ENCODE data around the gene RRAS2. TPM values are rescaled to one million over a fixed set of nuclear protein-coding genes. Genes with fewer than 3 reads are reported as not detected.

RRAS2 gene
- total RNA-seq, 1 experiment from 2014 or later: 158 TPM

GRCh38 chr11:14315130-14315529, 43.9 kb downstream of the RRAS2 start:
- peak overlapping the region in 1 of 3 experiments; percentile 46; a peak in 2 of 7 replicates for H3K27ac Mint-ChIP-seq
- Histone ChIP-seq H3K4ac (ENCODE audit: low read depth, low read length) (no peak overlapping the region), H3K27ac (ENCODE audit: insufficient read length, low read depth, low read length) (no peak overlapping the region), H3K79me1 (ENCODE audit: insufficient read depth, low read depth, low read length, poor library complexity, severe bottlenecking) (peaks cover 4% of the 10 kb centered on the region), H4K91ac (ENCODE audit: insufficient read length, low read depth, low read length) (no peak overlapping the region), H3K14ac (ENCODE audit: insufficient read depth, low read length) (no peak overlapping the region), H3K27me3 (ENCODE audit: insufficient read depth, low read length) (no peaks in the 10 kb centered on the region), H3K4me1 (ENCODE audit: insufficient read depth, low read length) (peaks cover 10% of the 10 kb centered on the region; the same call in 1 of the 2 replicates), H3K4me2 (ENCODE audit: insufficient read depth, insufficient read length, low read length) (no peak overlapping the region), H3K18ac (ENCODE audit: insufficient read length, low read depth, low read length) (no peak overlapping the region), H2BK12ac (ENCODE audit: insufficient read length, low read depth, low read length) (no peak overlapping the region), H2BK15ac (ENCODE audit: low read depth, low read length) (no peak overlapping the region), H3K9me3 (ENCODE audit: control insufficient read depth, low read depth, low read length) (no peaks in the 10 kb centered on the region), H4K5ac (ENCODE audit: insufficient read length, low read depth, low read length) (no peak overlapping the region), H2AK5ac (ENCODE audit: insufficient read length, low read length) (no peak overlapping the region), H3K23me2 (ENCODE audit: insufficient read length, low read depth, low read length, poor library complexity, severe bottlenecking) (no peaks in the 10 kb centered on the region), H2BK20ac (ENCODE audit: low read depth, low read length, poor library complexity, severe bottlenecking) (no peak overlapping the region), H2AFZ (ENCODE audit: low read length) (no peak overlapping the region), H3T11ph (ENCODE audit: low read length) (no peak overlapping the region), H4K8ac (replicated peaks; ENCODE audit: insufficient read length, low read depth, low read length) (no peak overlapping the region), H4K20me1 (ENCODE audit: control insufficient read depth, insufficient read depth, insufficient read length) (no peaks in the 10 kb centered on the region), H3K79me2 (ENCODE audit: insufficient read depth, low read length) (peaks cover 54% of the 10 kb centered on the region; the same call in 1 of the 2 replicates), H3K56ac (ENCODE audit: insufficient read length, low read depth, low read length) (no peak overlapping the region), H3K9ac (ENCODE audit: extremely low read depth, insufficient read length, low read length) (no peak overlapping the region), H2BK120ac (ENCODE audit: low read depth, low read length, poor library complexity, severe bottlenecking) (no peak overlapping the region), H3K23ac (ENCODE audit: insufficient read length, low read depth, low read length) (no peak overlapping the region), H2BK5ac (ENCODE audit: insufficient read length, low read length) (no peak overlapping the region)
- H3K4me1 Mint-ChIP-seq: peaks cover 47 to 58% of the 10 kb centered on the region in 2 experiments
- no peaks in the 10 kb centered on the region for H3K9me3 Mint-ChIP-seq
- no peaks in the 10 kb centered on the region for H3K27me3 Mint-ChIP-seq (ENCODE audit: low read depth)
- H3K4me3 Mint-ChIP-seq: no peak overlapping the region
- no peak for TF ChIP-seq CTCF (conservative IDR thresholded peaks at IDR 0.05)
- no peak for DNase-seq
- WGBS (ENCODE audit: extremely low coverage, insufficient read length, low lambda C conversion rate): no CpG with 5 or more reads among the region's 2 CpGs
- no peaks in the 10 kb centered on the region for H3K36me3 Mint-ChIP-seq (ENCODE audit: insufficient read depth in 1 of 3, low read depth in 3 of 3)

Measured in H9 (cell line).